Omental fat pad (tissue), 4 donors: Measurements from ENCODE around the gene POU5F1. TPM values are rescaled to one million over a fixed set of nuclear protein-coding genes. Genes with fewer than 3 reads are reported as not detected.

Source experiments
- ATAC-seq: fragments of 150-250 bp; one replicate; pipeline ENCODE4 v1.9.1; 2016; ENCODE audit warnings: mild to moderate bottlenecking, moderate library complexity; ENCODE audit not compliant: low FRiP score
- DNase-seq: peaks from one replicate; pipeline ENCODE4 v3.0.0-alpha.2; 2019; ENCODE audit warnings: low spot score
- total RNA-seq, 4 donors: library from RNA; depleted of rRNA; stranded (reverse); fragments of >200 nt; gene quantifications; one replicate each; pipeline ENCODE4 v1.1.0, GENCODE V29; 2016
- TF ChIP-seq, protein P1 (sequence below), 3 donors: fragments of 450-650 bp; IDR thresholded peaks; one replicate each; pipeline ENCODE4 v1.5.1; 2016 to 2017; ENCODE audit warnings: antibody characterized with exemption in 3 of 3, mild to moderate bottlenecking in 3 of 3, moderate library complexity in 2 of 3

POU5F1 gene
- total RNA-seq, 4 donors from 2014 or later = 0.37 to 2.4 (median 1.3) TPM; not detected in 1

- DNase-seq = peak; percentile 43
- ATAC-seq = peak; percentile 96
- TF ChIP-seq, protein P1, sequence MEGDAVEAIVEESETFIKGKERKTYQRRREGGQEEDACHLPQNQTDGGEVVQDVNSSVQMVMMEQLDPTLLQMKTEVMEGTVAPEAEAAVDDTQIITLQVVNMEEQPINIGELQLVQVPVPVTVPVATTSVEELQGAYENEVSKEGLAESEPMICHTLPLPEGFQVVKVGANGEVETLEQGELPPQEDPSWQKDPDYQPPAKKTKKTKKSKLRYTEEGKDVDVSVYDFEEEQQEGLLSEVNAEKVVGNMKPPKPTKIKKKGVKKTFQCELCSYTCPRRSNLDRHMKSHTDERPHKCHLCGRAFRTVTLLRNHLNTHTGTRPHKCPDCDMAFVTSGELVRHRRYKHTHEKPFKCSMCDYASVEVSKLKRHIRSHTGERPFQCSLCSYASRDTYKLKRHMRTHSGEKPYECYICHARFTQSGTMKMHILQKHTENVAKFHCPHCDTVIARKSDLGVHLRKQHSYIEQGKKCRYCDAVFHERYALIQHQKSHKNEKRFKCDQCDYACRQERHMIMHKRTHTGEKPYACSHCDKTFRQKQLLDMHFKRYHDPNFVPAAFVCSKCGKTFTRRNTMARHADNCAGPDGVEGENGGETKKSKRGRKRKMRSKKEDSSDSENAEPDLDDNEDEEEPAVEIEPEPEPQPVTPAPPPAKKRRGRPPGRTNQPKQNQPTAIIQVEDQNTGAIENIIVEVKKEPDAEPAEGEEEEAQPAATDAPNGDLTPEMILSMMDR (IDR thresholded peaks at IDR 0.05) = no peak
Observed at GRCh38 chr6:31180500-31180899, 10.0 kb upstream of the POU5F1 start.

DNA sequence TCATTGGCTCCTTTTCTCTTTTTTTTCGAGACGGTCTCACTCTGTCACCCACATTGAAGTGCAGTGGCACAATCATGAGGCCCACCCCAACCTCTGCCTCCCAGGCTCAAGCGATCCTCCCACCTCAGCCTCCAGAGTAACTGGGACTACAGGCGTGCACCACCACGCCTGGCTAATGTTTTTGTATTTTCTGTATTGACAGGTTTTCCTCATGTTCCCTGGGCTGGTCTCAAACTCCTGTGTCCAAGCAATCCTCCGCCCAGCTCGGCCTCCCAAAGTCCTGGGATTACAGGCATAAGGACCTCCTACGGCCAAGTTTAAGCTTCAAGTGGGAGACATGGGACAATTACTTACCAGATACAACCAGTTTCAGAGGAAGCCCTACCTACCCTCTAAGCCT is 9.4 kb upstream of the POU5F1 start:
- no peak for DNase-seq
- TF ChIP-seq, protein P1 (IDR thresholded peaks at IDR 0.05) = no peak
- ATAC-seq = no peak

GRCh38 chr6:31179042-31179386 is 8.5 kb upstream of the POU5F1 start:
- DNase-seq (no peak), ATAC-seq (no peak)
- TF ChIP-seq, protein P1 (IDR thresholded peaks at IDR 0.05) = no peak

DNA sequence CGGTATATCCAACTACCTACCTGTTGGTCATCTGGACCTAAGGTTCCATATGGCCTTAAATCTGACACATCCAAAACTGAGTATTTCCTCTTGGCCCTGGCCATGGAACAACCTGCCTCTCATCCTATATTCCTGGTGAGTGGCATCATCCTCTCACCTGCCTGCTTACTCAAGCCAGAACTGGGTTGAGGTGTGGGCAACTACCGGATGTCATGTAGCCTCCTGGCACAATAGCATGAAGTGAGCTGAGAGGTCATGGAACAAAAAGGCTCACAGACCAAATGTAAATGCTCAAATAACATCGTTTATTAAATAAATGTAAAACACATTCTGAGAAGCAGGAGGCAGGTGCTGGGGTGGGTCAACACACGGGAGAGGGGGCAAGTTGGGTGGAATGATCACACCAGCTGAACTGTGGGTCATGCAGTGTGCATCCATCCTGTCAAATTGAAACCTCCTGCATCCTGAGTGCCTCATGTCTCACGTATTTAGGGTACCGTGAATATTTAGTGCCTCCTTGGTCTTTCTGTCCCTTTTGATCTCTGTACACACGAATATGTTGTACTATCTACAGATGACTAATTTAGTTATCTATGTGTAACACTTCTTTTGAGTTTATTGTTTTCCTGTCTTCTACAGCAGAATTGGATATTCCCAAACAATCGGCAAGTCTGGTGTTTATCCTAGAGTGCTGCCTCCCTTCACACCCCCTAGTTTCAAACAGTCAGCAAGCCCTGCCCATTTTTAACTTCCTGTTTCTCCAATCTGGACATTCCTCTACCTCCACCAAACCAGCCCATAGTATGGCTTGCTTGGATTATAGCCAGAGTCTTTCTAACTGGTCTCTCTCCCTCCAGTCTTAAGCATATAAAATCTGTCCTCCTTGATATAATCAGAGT is 7.9 kb upstream of the POU5F1 start:
- ATAC-seq = no peak
- TF ChIP-seq, protein P1 (IDR thresholded peaks at IDR 0.05) = no peak
- no peak for DNase-seq

DNA sequence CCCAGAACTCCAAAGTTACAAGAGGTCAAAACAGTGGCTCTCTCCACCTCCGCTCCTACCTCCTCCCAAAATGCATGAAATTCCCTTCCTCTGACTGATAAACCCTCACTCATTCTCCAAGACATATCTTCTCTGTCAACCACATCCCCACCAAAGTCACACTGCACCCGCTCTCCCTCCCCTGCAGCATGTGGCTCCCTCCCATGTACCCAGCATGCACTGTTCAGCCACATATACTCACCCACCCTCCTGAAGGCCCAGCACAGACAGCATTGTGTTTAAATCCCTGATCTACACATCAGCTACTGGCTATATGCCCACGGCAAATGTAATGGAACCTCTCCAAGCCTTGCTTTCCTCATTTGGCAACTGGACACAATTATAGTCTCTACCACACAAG is 5.5 kb upstream of the POU5F1 start:
- TF ChIP-seq, protein P1 (IDR thresholded peaks at IDR 0.05) = no peak
- no peak for ATAC-seq
- DNase-seq = no peak

GRCh38 chr6:31174378-31174777 is 3.9 kb upstream of the POU5F1 start:
- DNase-seq = no peak
- no peak for ATAC-seq
- TF ChIP-seq, protein P1 (IDR thresholded peaks at IDR 0.05) = no peak

DNA sequence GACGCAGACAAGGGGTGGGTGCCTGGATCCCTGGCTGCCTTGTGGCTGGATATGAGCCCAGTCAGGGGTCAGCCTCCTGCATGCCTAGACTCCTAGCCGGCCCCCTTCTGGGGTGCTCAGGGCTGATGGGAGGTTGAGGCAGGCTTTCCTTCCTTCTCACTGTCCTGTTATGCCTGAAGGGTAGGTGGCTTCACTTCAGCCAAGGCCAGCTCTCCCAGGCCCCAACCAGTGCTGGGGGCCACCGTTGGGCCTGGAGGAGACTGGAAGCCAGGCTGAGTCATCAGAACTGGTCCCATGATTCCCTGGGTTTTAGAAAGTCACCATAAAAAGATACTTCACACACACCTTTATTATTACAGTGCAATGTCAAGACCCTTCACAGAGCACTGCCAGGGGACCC is 2.9 kb upstream of the POU5F1 start:
- TF ChIP-seq, protein P1 (IDR thresholded peaks at IDR 0.05) = no peak
- ATAC-seq (no peak), DNase-seq (no peak)
